H9 (cell line): ENCODE results near the gene RUFY2. TPM values are rescaled to one million over a fixed set of nuclear protein-coding genes. Genes with fewer than 3 reads are reported as not detected.

Experiments used
- DNase-seq: peaks from one replicate; pipeline ENCODE4 v3.0.0-alpha.2; 2017
- H2AFZ ChIP-seq: one replicate; pipeline ENCODE4 v1.6.1; 2013; ENCODE audit warnings: mild to moderate bottlenecking, low read length, control low read depth, moderate library complexity
- H2AK5ac ChIP-seq: 2 replicates; pipeline ENCODE4 v1.6.1; 2013; ENCODE audit warnings: low read length, control low read depth, mixed read lengths; ENCODE audit not compliant: insufficient read length
- H2BK120ac ChIP-seq: one replicate; pipeline ENCODE4 v1.6.1; 2013; ENCODE audit warnings: low read depth, mild to moderate bottlenecking, low read length, control low read depth, inconsistent platforms; ENCODE audit not compliant: poor library complexity, severe bottlenecking
- H2BK12ac ChIP-seq: 2 replicates; pipeline ENCODE4 v1.6.1; 2013; ENCODE audit warnings: low read length, control low read depth, mixed read lengths, low read depth; ENCODE audit not compliant: insufficient read length
- H2BK15ac ChIP-seq: 2 replicates; pipeline ENCODE4 v1.6.1; 2013; ENCODE audit warnings: low read depth, low read length, control low read depth
- H2BK20ac ChIP-seq: one replicate; pipeline ENCODE4 v1.6.1; 2013; ENCODE audit warnings: low read depth, mild to moderate bottlenecking, low read length, control low read depth, inconsistent platforms; ENCODE audit not compliant: poor library complexity, severe bottlenecking
- H2BK5ac ChIP-seq: 2 replicates; pipeline ENCODE4 v1.6.1; 2013; ENCODE audit warnings: low read length, control low read depth, mixed read lengths; ENCODE audit not compliant: insufficient read length
- H3K14ac ChIP-seq: 2 replicates; pipeline ENCODE4 v1.6.1; 2013; ENCODE audit warnings: low read length, control low read depth; ENCODE audit not compliant: insufficient read depth
- H3K18ac ChIP-seq: 2 replicates; pipeline ENCODE4 v1.6.1; 2013; ENCODE audit warnings: low read depth, mild to moderate bottlenecking, mixed read lengths, low read length, control low read depth; ENCODE audit not compliant: insufficient read length
- H3K23ac ChIP-seq: 2 replicates; pipeline ENCODE4 v1.6.1; 2013; ENCODE audit warnings: low read length, control low read depth, mixed read lengths, low read depth; ENCODE audit not compliant: insufficient read length
- H3K23me2 ChIP-seq: 2 replicates; pipeline ENCODE4 v1.6.1; 2013; ENCODE audit warnings: low read depth, mild to moderate bottlenecking, mixed read lengths, low read length, control low read depth; ENCODE audit not compliant: insufficient read length, poor library complexity, severe bottlenecking
- H3K27ac ChIP-seq: 2 replicates; pipeline ENCODE4 v1.5.1; 2013; ENCODE audit warnings: low read length, control low read depth, mixed read lengths, low read depth; ENCODE audit not compliant: insufficient read length
- H3K27me3 ChIP-seq: 2 replicates; pipeline ENCODE4 v1.6.1; 2013; ENCODE audit warnings: low read length, control low read depth, inconsistent platforms; ENCODE audit not compliant: insufficient read depth
- H3K4ac ChIP-seq: 2 replicates; pipeline ENCODE4 v1.6.1; 2013; ENCODE audit warnings: low read depth, mild to moderate bottlenecking, control low read depth, inconsistent platforms, low read length, moderate library complexity
- H3K4me1 ChIP-seq: 2 replicates; pipeline ENCODE4 v1.6.1; 2013; ENCODE audit warnings: low read length, control low read depth, inconsistent platforms; ENCODE audit not compliant: insufficient read depth
- H3K4me2 ChIP-seq: 2 replicates; pipeline ENCODE4 v1.6.1; 2013; ENCODE audit warnings: low read length, control low read depth, mixed read lengths; ENCODE audit not compliant: insufficient read length, insufficient read depth
- H3K56ac ChIP-seq: 2 replicates; pipeline ENCODE4 v1.6.1; 2013; ENCODE audit warnings: low read depth, mild to moderate bottlenecking, mixed read lengths, low read length, control low read depth; ENCODE audit not compliant: insufficient read length
- H3K79me1 ChIP-seq: 2 replicates; pipeline ENCODE4 v1.6.1; 2013; ENCODE audit warnings: low read depth, mild to moderate bottlenecking, moderate library complexity, low read length, control low read depth, inconsistent platforms; ENCODE audit not compliant: insufficient read depth, poor library complexity, severe bottlenecking
- H3K79me2 ChIP-seq: 2 replicates; pipeline ENCODE4 v1.6.1; 2013; ENCODE audit warnings: low read length, control low read depth, inconsistent platforms; ENCODE audit not compliant: insufficient read depth
- H3K9ac ChIP-seq: 2 replicates; pipeline ENCODE4 v1.6.1; 2013; ENCODE audit warnings: low read length, control low read depth, mixed read lengths; ENCODE audit not compliant: insufficient read length; ENCODE audit errors: extremely low read depth
- H3K9me3 ChIP-seq: one replicate; pipeline ENCODE4 v1.6.1; 2013; ENCODE audit warnings: low read depth, low read length, inconsistent platforms; ENCODE audit not compliant: control insufficient read depth
- H3T11ph ChIP-seq: one replicate; pipeline ENCODE4 v1.6.1; 2013; ENCODE audit warnings: mild to moderate bottlenecking, low read length, control low read depth, inconsistent platforms
- H4K20me1 ChIP-seq: one replicate; pipeline ENCODE4 v1.6.1; 2013; ENCODE audit not compliant: control insufficient read depth, insufficient read length, insufficient read depth
- H4K5ac ChIP-seq: 2 replicates; pipeline ENCODE4 v1.6.1; 2013; ENCODE audit warnings: low read depth, mild to moderate bottlenecking, mixed read lengths, low read length, control low read depth; ENCODE audit not compliant: insufficient read length
- H4K8ac ChIP-seq: replicated peaks from 2 replicates; pipeline ENCODE4 v1.6.1; 2013; ENCODE audit warnings: low read length, control low read depth, mixed read lengths, low read depth; ENCODE audit not compliant: insufficient read length
- H4K91ac ChIP-seq: 2 replicates; pipeline ENCODE4 v1.6.1; 2013; ENCODE audit warnings: low read depth, mild to moderate bottlenecking, moderate library complexity, mixed read lengths, low read length, control low read depth; ENCODE audit not compliant: insufficient read length
- H3K27ac Mint-ChIP-seq, 3 experiments: 2 replicates in 2 of 3; 3 replicates in 1 of 3; pipeline ENCODE4 v1.8.0; 2020 to 2021; ENCODE audit warnings: mixed read lengths in 3 of 3, mild to moderate bottlenecking in 1 of 3, moderate library complexity in 1 of 3
- H3K27me3 Mint-ChIP-seq: 2 replicates; pipeline ENCODE4 v1.8.0; 2021; ENCODE audit warnings: low read depth, mild to moderate bottlenecking, moderate library complexity, mixed read lengths
- H3K36me3 Mint-ChIP-seq, 3 experiments: 2 replicates in 2 of 3; 3 replicates in 1 of 3; pipeline ENCODE4 v1.8.0; 2020 to 2021; ENCODE audit warnings: low read depth in 3 of 3, mixed read lengths in 3 of 3; ENCODE audit not compliant: insufficient read depth in 1 of 3
- H3K4me1 Mint-ChIP-seq, 2 experiments: 2 replicates each; pipeline ENCODE4 v1.8.0; 2020; ENCODE audit warnings: mixed read lengths in 2 of 2
- H3K4me3 Mint-ChIP-seq, 2 experiments: 2 replicates in 1 of 2; 3 replicates in 1 of 2; pipeline ENCODE4 v1.8.0; 2020 to 2021; ENCODE audit warnings: mild to moderate bottlenecking in 2 of 2, mixed read lengths in 2 of 2, moderate library complexity in 1 of 2
- H3K9me3 Mint-ChIP-seq, 2 experiments: 2 replicates in 1 of 2; 3 replicates in 1 of 2; pipeline ENCODE4 v1.8.0; 2020; ENCODE audit warnings: mild to moderate bottlenecking in 2 of 2, mixed read lengths in 2 of 2, moderate library complexity in 1 of 2
- WGBS: extraction: QIAGEN DNeasy Blood & Tissue Kit; methylation state at CpG from one replicate; pipeline ENCODE4 v1.1.7; 2013; ENCODE audit warnings: missing lambda C conversion rate, low lambda C conversion rate, mixed read lengths; ENCODE audit not compliant: insufficient read length; ENCODE audit errors: extremely low coverage; 5-methylcytosine and 5-hydroxymethylcytosine counted together
- total RNA-seq: library from RNA; stranded (reverse); gene quantifications from 2 replicates; pipeline ENCODE4 v1.2.1, GENCODE V29; 2021
- TF ChIP-seq, protein P1 (sequence below): fragments of 200-600 bp; sonication (generic); conservative IDR thresholded peaks from 3 replicates; pipeline ENCODE4 v1.8.0; 2021; ENCODE audit warnings: antibody characterized with exemption, mild to moderate bottlenecking

The RUFY2 gene
- total RNA-seq, 1 experiment from 2014 or later, result 14.1 TPM

DNA sequence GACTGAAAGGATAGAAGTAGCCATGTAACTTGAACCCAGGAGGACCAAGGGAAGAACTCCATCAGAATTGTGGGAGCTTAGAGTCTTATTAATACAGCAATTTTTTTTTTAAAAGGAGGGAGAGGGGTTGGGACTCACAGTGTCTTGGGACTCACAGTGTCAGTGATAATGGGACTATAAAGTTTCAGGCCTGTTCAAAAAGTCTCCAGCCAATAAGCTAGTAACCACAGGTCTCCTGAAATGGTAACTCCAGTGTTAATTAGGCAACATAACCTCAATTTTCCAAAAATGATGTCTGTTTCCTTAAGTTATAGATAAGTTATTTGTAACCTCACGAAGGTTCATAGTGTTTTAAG lies 77.6 kb downstream of the RUFY2 start:
- no peak overlapping the region for H4K8ac ChIP-seq
- no peak overlapping the region for H2AFZ ChIP-seq
- peaks cover 10% of the 10 kb centered on the region for H3K23me2 ChIP-seq
- H3K56ac ChIP-seq, result no peak overlapping the region
- H3K27ac ChIP-seq, result no peak overlapping the region
- H3K79me2 ChIP-seq, result peaks cover 15% of the 10 kb centered on the region
- no CpG with 5 or more reads among the region's 1 CpG for WGBS
- H2BK20ac ChIP-seq, result no peak overlapping the region
- DNase-seq, result no peak
- H3K4me1 Mint-ChIP-seq, result peaks cover 19 to 24% of the 10 kb centered on the region in 2 experiments
- H3K9me3 ChIP-seq, result no peaks in the 10 kb centered on the region
- no peak overlapping the region for H3K4me3 Mint-ChIP-seq
- H3K27me3 ChIP-seq, result no peaks in the 10 kb centered on the region
- no peak overlapping the region for H3K14ac ChIP-seq
- no peak overlapping the region for H4K5ac ChIP-seq
- H3K27ac Mint-ChIP-seq, result no peak overlapping the region; a peak in 1 of 7 replicates
- TF ChIP-seq, protein P1, sequence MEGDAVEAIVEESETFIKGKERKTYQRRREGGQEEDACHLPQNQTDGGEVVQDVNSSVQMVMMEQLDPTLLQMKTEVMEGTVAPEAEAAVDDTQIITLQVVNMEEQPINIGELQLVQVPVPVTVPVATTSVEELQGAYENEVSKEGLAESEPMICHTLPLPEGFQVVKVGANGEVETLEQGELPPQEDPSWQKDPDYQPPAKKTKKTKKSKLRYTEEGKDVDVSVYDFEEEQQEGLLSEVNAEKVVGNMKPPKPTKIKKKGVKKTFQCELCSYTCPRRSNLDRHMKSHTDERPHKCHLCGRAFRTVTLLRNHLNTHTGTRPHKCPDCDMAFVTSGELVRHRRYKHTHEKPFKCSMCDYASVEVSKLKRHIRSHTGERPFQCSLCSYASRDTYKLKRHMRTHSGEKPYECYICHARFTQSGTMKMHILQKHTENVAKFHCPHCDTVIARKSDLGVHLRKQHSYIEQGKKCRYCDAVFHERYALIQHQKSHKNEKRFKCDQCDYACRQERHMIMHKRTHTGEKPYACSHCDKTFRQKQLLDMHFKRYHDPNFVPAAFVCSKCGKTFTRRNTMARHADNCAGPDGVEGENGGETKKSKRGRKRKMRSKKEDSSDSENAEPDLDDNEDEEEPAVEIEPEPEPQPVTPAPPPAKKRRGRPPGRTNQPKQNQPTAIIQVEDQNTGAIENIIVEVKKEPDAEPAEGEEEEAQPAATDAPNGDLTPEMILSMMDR, result no peak
- peaks cover 0 to 7% of the 10 kb centered on the region in 2 experiments; a peak in 2 of 5 replicates for H3K9me3 Mint-ChIP-seq
- no peak overlapping the region for H2BK12ac ChIP-seq
- no peak overlapping the region for H2BK120ac ChIP-seq
- H3K9ac ChIP-seq, result no peak overlapping the region
- H2AK5ac ChIP-seq, result no peak overlapping the region
- H3K23ac ChIP-seq, result no peak overlapping the region
- H2BK15ac ChIP-seq, result no peak overlapping the region
- peaks cover 2% of the 10 kb centered on the region for H3K27me3 Mint-ChIP-seq
- H4K20me1 ChIP-seq, result no peaks in the 10 kb centered on the region
- no peak overlapping the region for H3K18ac ChIP-seq
- H3T11ph ChIP-seq, result no peak overlapping the region
- no peaks in the 10 kb centered on the region for H3K4me1 ChIP-seq
- no peak overlapping the region for H4K91ac ChIP-seq
- H3K4me2 ChIP-seq, result no peak overlapping the region
- H3K4ac ChIP-seq, result no peak overlapping the region
- H3K79me1 ChIP-seq, result no peaks in the 10 kb centered on the region
- H2BK5ac ChIP-seq, result no peak overlapping the region
- peaks cover 15 to 19% (median 16%) of the 10 kb centered on the region in 3 experiments for H3K36me3 Mint-ChIP-seq
